Rectal smooth muscle tissue (tissue), 1 donor: ENCODE measurements around the gene CGB5.

Experiments used
- H3K27ac ChIP-seq: one replicate; pipeline ENCODE4 v1.7.0; 2013; ENCODE audit warnings: low read depth, low read length, inconsistent platforms
- H3K27me3 ChIP-seq: one replicate; pipeline ENCODE4 v1.7.0; 2013; ENCODE audit warnings: low read length; ENCODE audit not compliant: control insufficient read depth, insufficient read depth
- H3K36me3 ChIP-seq: one replicate; pipeline ENCODE4 v1.7.0; 2013; ENCODE audit warnings: low read length; ENCODE audit not compliant: control insufficient read depth, insufficient read depth
- H3K4me1 ChIP-seq: one replicate; pipeline ENCODE4 v1.7.0; 2013; ENCODE audit warnings: low read length; ENCODE audit not compliant: control insufficient read depth, insufficient read depth
- H3K4me3 ChIP-seq: one replicate; pipeline ENCODE4 v1.7.0; 2013; ENCODE audit warnings: low read length
- H3K9ac ChIP-seq: one replicate; pipeline ENCODE4 v1.7.0; 2013; ENCODE audit warnings: low read length

The CGB5 gene

GRCh38 chr19:49086296-49086695 is 42.6 kb downstream of the CGB5 start:
- Histone ChIP-seq H3K9ac (no peak overlapping the region), H3K4me3 (peak overlapping the region; percentile 82), H3K27me3 (no peaks in the 10 kb centered on the region), H3K4me1 (peaks cover 12% of the 10 kb centered on the region), H3K36me3 (peaks cover 20% of the 10 kb centered on the region), H3K27ac (no peak overlapping the region)

- Histone ChIP-seq H3K27ac (no peak overlapping the region), H3K4me3 (no peak overlapping the region), H3K27me3 (no peaks in the 10 kb centered on the region), H3K36me3 (peaks cover 35% of the 10 kb centered on the region), H3K9ac (no peak overlapping the region), H3K4me1 (peaks cover 8% of the 10 kb centered on the region)
Observed at GRCh38 chr19:49091391-49092038, 47.9 kb downstream of the CGB5 start.

GRCh38 chr19:49092686-49093085 is 49.0 kb downstream of the CGB5 start:
- H3K4me1 ChIP-seq, result no peaks in the 10 kb centered on the region
- H3K27ac ChIP-seq, result no peak overlapping the region
- no peak overlapping the region for H3K4me3 ChIP-seq
- peaks cover 29% of the 10 kb centered on the region for H3K36me3 ChIP-seq
- no peaks in the 10 kb centered on the region for H3K27me3 ChIP-seq
- no peak overlapping the region for H3K9ac ChIP-seq
